ENCODE results near the gene GALNT18.

- no peak for TF ChIP-seq CTCF (IDR thresholded peaks at IDR 0.05; ENCODE audit: insufficient read depth, low read length, poor library complexity, severe bottlenecking)
- no peak for TF ChIP-seq EZH2phosphoT487 (conservative IDR thresholded peaks at IDR 0.05; ENCODE audit: low read length)
These were observed 9.4 kb downstream of the GALNT18 start for GRCh38 chr11:11612439-11612838.

All from SU-DHL-6 (cell line).